ENCODE data around the gene PDE12. TPM values are rescaled to one million over a fixed set of nuclear protein-coding genes. Genes with fewer than 3 reads are reported as not detected.

Gene PDE12
- 10 to 100 TPM in 2 of 3 donors, 1 to 10 TPM in 1; 7.4 to 21.3 (median 15.3) TPM for polyA plus RNA-seq

GRCh38 chr3:57555738-57556458 lies at the start of gene PDE12:
Gene PDE12 (plus strand): TSS chr3:57556274. CDS start chr3:57556380, 106 bp downstream.
- H3K27me3 Mint-ChIP-seq (ENCODE audit: low read depth in 3 of 3), result peaks cover 4 to 11% (median 10%) of the 10 kb centered on the region in 3 donors
- peak; percentile 86 to 90 (median 89) for DNase-seq
- peaks cover 0 to 8% (median 7%) of the 10 kb centered on the region in 3 donors for H3K36me3 Mint-ChIP-seq
- H3K4me3 Mint-ChIP-seq, result peak within 1 kb of the TSS; percentile 87 to 98 (median 91)
- H3K4me1 Mint-ChIP-seq, result peaks cover 44 to 58% of the 10 kb centered on the region in 2 donors
- no peaks in the 10 kb centered on the region for H3K9me3 Mint-ChIP-seq
- H3K27ac Mint-ChIP-seq, result peak within 1 kb of the TSS; percentile 96 to 100 (median 98)

GRCh38 chr3:57512166-57512565 lies 43.9 kb upstream of the PDE12 start:
- peaks cover 0 to 6% (median 0%) of the 10 kb centered on the region in 3 donors for H3K27me3 Mint-ChIP-seq (ENCODE audit: low read depth in 3 of 3)
- no peaks in the 10 kb centered on the region for H3K4me1 Mint-ChIP-seq
- H3K4me3 Mint-ChIP-seq, result no peak overlapping the region
- no peak for DNase-seq
- H3K27ac Mint-ChIP-seq, result no peak overlapping the region
- no peaks in the 10 kb centered on the region for H3K36me3 Mint-ChIP-seq
- H3K9me3 Mint-ChIP-seq, result no peaks in the 10 kb centered on the region

- H3K4me3 Mint-ChIP-seq, result peak overlapping the region in 4 of 5 donors; percentile 36 to 61 (median 49)
- H3K27me3 Mint-ChIP-seq (ENCODE audit: low read depth in 3 of 3), result peaks cover 0 to 8% (median 0%) of the 10 kb centered on the region in 3 donors
- H3K9me3 Mint-ChIP-seq, result no peaks in the 10 kb centered on the region
- H3K36me3 Mint-ChIP-seq, result no peaks in the 10 kb centered on the region
- DNase-seq, result peak in 1 of 3 donors; percentile 3
- peak overlapping the region in 3 of 6 donors; percentile 0 to 79 (median 50) for H3K27ac Mint-ChIP-seq
- H3K4me1 Mint-ChIP-seq, result peaks cover 14 to 18% of the 10 kb centered on the region in 2 donors
Measured at GRCh38 chr3:57518276-57518915, 37.7 kb upstream of the PDE12 start.

GRCh38 chr3:57530071-57530608 lies 25.9 kb upstream of the PDE12 start:
- H3K4me1 Mint-ChIP-seq, result no peaks in the 10 kb centered on the region
- H3K9me3 Mint-ChIP-seq, result no peaks in the 10 kb centered on the region
- no peak overlapping the region for H3K27ac Mint-ChIP-seq
- peaks cover 2 to 3% (median 2%) of the 10 kb centered on the region in 3 donors for H3K27me3 Mint-ChIP-seq (ENCODE audit: low read depth in 3 of 3)
- H3K36me3 Mint-ChIP-seq, result no peaks in the 10 kb centered on the region
- no peak for DNase-seq
- H3K4me3 Mint-ChIP-seq, result no peak overlapping the region

GRCh38 chr3:57538465-57538864 lies 17.6 kb upstream of the PDE12 start:
- Mint-ChIP-seq H3K36me3 (peaks cover 0 to 4% (median 0%) of the 10 kb centered on the region in 3 donors), H3K4me3 (no peak overlapping the region), H3K9me3 (no peaks in the 10 kb centered on the region), H3K27ac (no peak overlapping the region), H3K27me3 (ENCODE audit: low read depth in 3 of 3) (peaks cover 0 to 5% (median 1%) of the 10 kb centered on the region in 3 donors), H3K4me1 (no peaks in the 10 kb centered on the region)
- no peak for DNase-seq

GRCh38 chr3:57544181-57545125 lies 11.6 kb upstream of the PDE12 start, which contains the start of gene DNAH12:
Gene DNAH12 (minus strand): TSS chr3:57544344. CDS start chr3:57542870, 1,474 bp downstream.
- Mint-ChIP-seq H3K4me3 (no peak within 1 kb of the TSS), H3K27ac (no peak within 1 kb of the TSS), H3K4me1 (no peaks in the 10 kb centered on the region), H3K36me3 (peaks cover 0 to 4% (median 0%) of the 10 kb centered on the region in 3 donors), H3K9me3 (no peaks in the 10 kb centered on the region), H3K27me3 (ENCODE audit: low read depth in 3 of 3) (peaks cover 0 to 9% (median 0%) of the 10 kb centered on the region in 3 donors)
- DNase-seq, result peak in 1 of 3 donors; percentile 3

GRCh38 chr3:57545636-57546268 lies 10.3 kb upstream of the PDE12 start:
- Mint-ChIP-seq H3K27ac (no peak overlapping the region), H3K4me1 (no peaks in the 10 kb centered on the region), H3K27me3 (ENCODE audit: low read depth in 3 of 3) (peaks cover 0 to 9% (median 0%) of the 10 kb centered on the region in 3 donors), H3K36me3 (no peaks in the 10 kb centered on the region), H3K4me3 (no peak overlapping the region), H3K9me3 (no peaks in the 10 kb centered on the region)
- no peak for DNase-seq

- no peaks in the 10 kb centered on the region for H3K9me3 Mint-ChIP-seq
- H3K4me1 Mint-ChIP-seq, result no peaks in the 10 kb centered on the region
- H3K4me3 Mint-ChIP-seq, result no peak overlapping the region
- H3K27me3 Mint-ChIP-seq (ENCODE audit: low read depth in 3 of 3), result peaks cover 0 to 9% (median 0%) of the 10 kb centered on the region in 3 donors
- H3K27ac Mint-ChIP-seq, result no peak overlapping the region
- no peak for DNase-seq
- no peaks in the 10 kb centered on the region for H3K36me3 Mint-ChIP-seq
Measured at GRCh38 chr3:57546616-57547015, 9.5 kb upstream of the PDE12 start.

- peaks cover 0 to 8% (median 3%) of the 10 kb centered on the region in 3 donors for H3K36me3 Mint-ChIP-seq
- DNase-seq, result peak in 1 of 3 donors; percentile 3
- H3K4me1 Mint-ChIP-seq, result peaks cover 40 to 52% of the 10 kb centered on the region in 2 donors
- H3K9me3 Mint-ChIP-seq, result no peaks in the 10 kb centered on the region
- H3K27ac Mint-ChIP-seq, result peak overlapping the region; percentile 96 to 100 (median 98)
- peaks cover 4 to 11% (median 10%) of the 10 kb centered on the region in 3 donors for H3K27me3 Mint-ChIP-seq (ENCODE audit: low read depth in 3 of 3)
- peak overlapping the region; percentile 87 to 98 (median 91) for H3K4me3 Mint-ChIP-seq
Measured at GRCh38 chr3:57555306-57555705, 768 bp upstream of the PDE12 start.

GRCh38 chr3:57556459-57557084 lies 498 bp downstream of the PDE12 start:
- Mint-ChIP-seq H3K36me3 (peaks cover 0 to 8% (median 7%) of the 10 kb centered on the region in 3 donors), H3K4me3 (peak overlapping the region; percentile 87 to 98 (median 91)), H3K4me1 (peaks cover 46 to 62% of the 10 kb centered on the region in 2 donors), H3K9me3 (no peaks in the 10 kb centered on the region), H3K27ac (peak overlapping the region; percentile 96 to 100 (median 98)), H3K27me3 (ENCODE audit: low read depth in 3 of 3) (peaks cover 4 to 11% (median 10%) of the 10 kb centered on the region in 3 donors)
- no peak for DNase-seq

- Mint-ChIP-seq H3K36me3 (peaks cover 0 to 8% (median 7%) of the 10 kb centered on the region in 3 donors), H3K4me3 (peak overlapping the region; percentile 87 to 98 (median 91)), H3K27me3 (ENCODE audit: low read depth in 3 of 3) (peaks cover 4 to 11% (median 10%) of the 10 kb centered on the region in 3 donors), H3K4me1 (peaks cover 46 to 62% of the 10 kb centered on the region in 2 donors), H3K27ac (peak overlapping the region; percentile 96 to 100 (median 98)), H3K9me3 (no peaks in the 10 kb centered on the region)
- peak; percentile 49 to 53 (median 51) for DNase-seq
Measured at GRCh38 chr3:57557085-57557537, 1.0 kb downstream of the PDE12 start.

- Mint-ChIP-seq H3K9me3 (no peaks in the 10 kb centered on the region), H3K4me3 (peak overlapping the region in 3 of 5 donors; percentile 1 to 27 (median 15)), H3K27ac (peak overlapping the region in 2 of 6 donors; percentile 23 to 45), H3K4me1 (peaks cover 50 to 67% of the 10 kb centered on the region in 2 donors), H3K27me3 (ENCODE audit: low read depth in 3 of 3) (peaks cover 4 to 11% (median 10%) of the 10 kb centered on the region in 3 donors), H3K36me3 (peaks cover 0 to 13% (median 11%) of the 10 kb centered on the region in 3 donors)
- DNase-seq, result no peak
Measured at GRCh38 chr3:57559526-57559925, 3.5 kb downstream of the PDE12 start.
